H1 (cell line): ENCODE data around the gene IFNGR1. TPM values are rescaled to one million over a fixed set of nuclear protein-coding genes. Genes with fewer than 3 reads are reported as not detected.

Source experiments
- CTCF ChIA-PET: fragments of 300-600 bp; sonication (Branson Sonifier 250); formaldehyde crosslinking; loops from one replicate; lab custom pipeline; 2021; ENCODE audit not compliant: partially characterized antibody; lab: Charles Lee
- POLR2A ChIA-PET: fragments of 300-600 bp; sonication (Branson Sonifier 250); formaldehyde crosslinking; loops from one replicate; lab custom pipeline; 2021; ENCODE audit warnings: inconsistent platforms; ENCODE audit not compliant: partially characterized antibody; lab: Charles Lee
- DNase-seq, 2 experiments: peaks; one replicate each; pipeline versions ENCODE4 v3.0.0 to v3.0.0-alpha.2; 2010 to 2022; ENCODE audit warnings: low spot score in 2 of 2, low read depth in 1 of 2, mixed read lengths in 1 of 2
- FAIRE-seq: peaks from 2 replicates; lab custom pipeline; 2011; peaks lifted over from hg19 to GRCh38; lab: Jason Lieb, UNC
- H2AFZ ChIP-seq: 2 replicates; pipeline ENCODE4 v1.8.1; 2012; ENCODE audit warnings: low read length, inconsistent platforms
- H2AK5ac ChIP-seq: 2 replicates; pipeline ENCODE4 v1.6.1; 2013; ENCODE audit warnings: low read depth, low read length
- H2BK120ac ChIP-seq: replicated peaks from 2 replicates; pipeline ENCODE3; 2013; ENCODE audit warnings: low read depth, low read length, inconsistent platforms
- H2BK12ac ChIP-seq: 2 replicates; pipeline ENCODE4 v1.6.1; 2013; ENCODE audit warnings: low read depth, low read length
- H2BK15ac ChIP-seq: 2 replicates; pipeline ENCODE4 v1.6.1; 2013; ENCODE audit warnings: low read length
- H2BK20ac ChIP-seq: 2 replicates; pipeline ENCODE4 v1.6.1; 2013; ENCODE audit warnings: low read length
- H2BK5ac ChIP-seq: 2 replicates; pipeline ENCODE4 v1.6.1; 2013; ENCODE audit warnings: low read depth, low read length
- H3K14ac ChIP-seq: 2 replicates; pipeline ENCODE4 v1.6.1; 2013; ENCODE audit warnings: inconsistent platforms; ENCODE audit not compliant: insufficient read length
- H3K18ac ChIP-seq: 2 replicates; pipeline ENCODE4 v1.6.1; 2013; ENCODE audit warnings: low read length; ENCODE audit errors: extremely low read depth
- H3K23ac ChIP-seq: 2 replicates; pipeline ENCODE4 v1.6.1; 2013; ENCODE audit warnings: inconsistent platforms; ENCODE audit not compliant: insufficient read length
- H3K23me2 ChIP-seq: 2 replicates; pipeline ENCODE4 v1.6.1; 2013; ENCODE audit warnings: low read depth, low read length
- H3K27ac ChIP-seq: 2 replicates; pipeline ENCODE4 v1.6.1; 2011; ENCODE audit warnings: low read depth, low read length, inconsistent platforms
- H3K27me3 ChIP-seq, 4 experiments: replicated peaks in 1 of 4; 1 replicate in 1 of 4; 2 replicates in 3 of 4; pipeline versions ENCODE4 v1.6.1 to v1.8.1; 2011 to 2013; ENCODE audit warnings: low read length in 3 of 4, mild to moderate bottlenecking in 3 of 4, inconsistent platforms in 2 of 4, mixed read lengths in 2 of 4, moderate library complexity in 1 of 4; ENCODE audit not compliant: control insufficient read depth in 3 of 4, insufficient read depth in 3 of 4; ENCODE audit errors: extremely low read depth in 1 of 4
- H3K36me3 ChIP-seq, 4 experiments: 2 replicates each; pipeline versions ENCODE4 v1.6.1 to v1.8.1; 2011 to 2013; ENCODE audit warnings: mild to moderate bottlenecking in 4 of 4, low read length in 3 of 4, moderate library complexity in 2 of 4, control low read depth in 1 of 4, inconsistent platforms in 1 of 4; ENCODE audit not compliant: insufficient read depth in 4 of 4, control insufficient read depth in 2 of 4
- H3K4ac ChIP-seq: replicated peaks from 2 replicates; pipeline ENCODE3; 2013; ENCODE audit warnings: low read length, low read depth, mixed read lengths, inconsistent platforms; ENCODE audit not compliant: insufficient read length
- H3K4me1 ChIP-seq, 4 experiments: replicated peaks in 1 of 4; 1 replicate in 1 of 4; 2 replicates in 3 of 4; pipeline versions ENCODE4 v1.6.1 to v1.8.1; 2011 to 2013; ENCODE audit warnings: low read length in 3 of 4, inconsistent platforms in 2 of 4, mixed read lengths in 1 of 4; ENCODE audit not compliant: insufficient read depth in 4 of 4, control insufficient read depth in 3 of 4
- H3K4me2 ChIP-seq, 2 experiments: 2 replicates each; pipeline versions ENCODE4 v1.6.1 to v1.8.1; 2011 to 2013; ENCODE audit warnings: low read depth in 2 of 2, low read length in 2 of 2, control low read depth in 1 of 2, inconsistent platforms in 1 of 2, mild to moderate bottlenecking in 1 of 2; ENCODE audit not compliant: insufficient read depth in 1 of 2
- H3K4me3 ChIP-seq, 4 experiments: fragments of 200-600, 300-600 bp in 1 of 4; sonication (generic), shearing (Covaris generic), sonication (Bioruptor Twin) in 1 of 4; 2 replicates each; pipeline versions ENCODE4 v1.5.1 to v1.8.1; 2011 to 2016; ENCODE audit warnings: low read length in 4 of 4, low read depth in 3 of 4, control low read depth in 2 of 4, inconsistent platforms in 2 of 4, mild to moderate bottlenecking in 2 of 4, mixed read lengths in 1 of 4, moderate library complexity in 1 of 4; ENCODE audit not compliant: insufficient read depth in 2 of 4; ENCODE audit errors: extremely low read depth in 1 of 4
- H3K56ac ChIP-seq: replicated peaks from 2 replicates; pipeline ENCODE3; 2013; ENCODE audit warnings: low read depth, mild to moderate bottlenecking, mixed read lengths, low read length, inconsistent platforms; ENCODE audit not compliant: insufficient read length
- H3K79me1 ChIP-seq: 2 replicates; pipeline ENCODE4 v1.6.1; 2013; ENCODE audit warnings: low read depth, low read length, control low read depth
- H3K79me2 ChIP-seq, 2 experiments: 2 replicates each; pipeline versions ENCODE4 v1.6.1 to v1.8.1; 2012 to 2013; ENCODE audit warnings: low read length in 2 of 2, mild to moderate bottlenecking in 2 of 2, inconsistent platforms in 1 of 2; ENCODE audit not compliant: insufficient read depth in 2 of 2, control insufficient read depth in 1 of 2
- H3K9ac ChIP-seq, 4 experiments: replicated peaks in 1 of 4; 1 replicate in 1 of 4; 2 replicates in 3 of 4; pipeline versions ENCODE4 v1.6.1 to v1.8.1; 2011 to 2013; ENCODE audit warnings: low read depth in 3 of 4, low read length in 3 of 4, control low read depth in 2 of 4, mild to moderate bottlenecking in 2 of 4, moderate library complexity in 2 of 4, inconsistent platforms in 1 of 4; ENCODE audit errors: extremely low read depth in 1 of 4
- H3K9me3 ChIP-seq, 2 experiments: 2 replicates each; pipeline versions ENCODE4 v1.6.1 to v1.8.1; 2012 to 2013; ENCODE audit warnings: mild to moderate bottlenecking in 2 of 2, moderate library complexity in 2 of 2, control low read depth in 1 of 2, inconsistent platforms in 1 of 2, low read depth in 1 of 2, low read length in 1 of 2, mixed read lengths in 1 of 2; ENCODE audit not compliant: insufficient read depth in 2 of 2
- H4K20me1 ChIP-seq, 2 experiments: replicated peaks in 1 of 2; 2 replicates each; pipeline versions ENCODE3 to v1.8.1; 2011 to 2013; ENCODE audit warnings: inconsistent platforms in 2 of 2, low read length in 2 of 2, mild to moderate bottlenecking in 1 of 2; ENCODE audit not compliant: insufficient read depth in 2 of 2, control insufficient read depth in 1 of 2
- H4K5ac ChIP-seq: 2 replicates; pipeline ENCODE4 v1.6.1; 2013; ENCODE audit warnings: low read length, low read depth, mixed read lengths, inconsistent platforms; ENCODE audit not compliant: insufficient read length
- H4K8ac ChIP-seq: 2 replicates; pipeline ENCODE4 v1.8.0; 2013; ENCODE audit warnings: mild to moderate bottlenecking, moderate library complexity, low read length, inconsistent platforms; ENCODE audit not compliant: insufficient read depth; ENCODE audit errors: extremely low read depth
- H4K91ac ChIP-seq: replicated peaks from 2 replicates; pipeline ENCODE3; 2013; ENCODE audit warnings: low read length, mixed read lengths, inconsistent platforms; ENCODE audit not compliant: insufficient read length
- CHD1 ChIP-seq: IDR thresholded peaks from 2 replicates; pipeline ENCODE4 v1.6.1; 2012; ENCODE audit warnings: low read depth, low read length, improper control_type of control experiment
- CHD2 ChIP-seq: IDR thresholded peaks from 2 replicates; pipeline ENCODE4 v1.6.1; 2012; ENCODE audit warnings: low read length, improper control_type of control experiment
- GTF2F1 ChIP-seq: IDR thresholded peaks from 2 replicates; pipeline ENCODE4 v1.6.1; 2012; ENCODE audit warnings: low read depth, low read length, improper control_type of control experiment, borderline replicate concordance
- HDAC6 ChIP-seq: IDR thresholded peaks from one replicate; pipeline ENCODE4 v1.7.1; 2012; ENCODE audit warnings: low read depth, mild to moderate bottlenecking, inconsistent platforms, low read length, moderate library complexity
- KDM4A ChIP-seq: IDR thresholded peaks from one replicate; pipeline ENCODE4 v1.7.1; 2012; ENCODE audit warnings: low read depth, mild to moderate bottlenecking, moderate library complexity, low read length, inconsistent platforms; ENCODE audit not compliant: severe bottlenecking
- KDM5A ChIP-seq: fragments of 200-600 bp; IDR thresholded peaks from 2 replicates; pipeline ENCODE4 v1.7.1; 2012; ENCODE audit warnings: mild to moderate bottlenecking, low read length, inconsistent platforms, mixed read lengths
- MAFK ChIP-seq: IDR thresholded peaks from 2 replicates; pipeline ENCODE4 v1.6.1; 2012; ENCODE audit warnings: low read depth, mild to moderate bottlenecking, improper control_type of control experiment, low read length
- RXRA ChIP-seq: IDR thresholded peaks from 2 replicates; pipeline ENCODE4 v1.6.1; 2011; ENCODE audit warnings: low read depth, mild to moderate bottlenecking, low read length, moderate library complexity; ENCODE audit not compliant: insufficient read depth
- SAP30 ChIP-seq: fragments of 300-600 bp; sonication (generic); IDR thresholded peaks from 2 replicates; pipeline ENCODE4 v1.7.1; 2012; ENCODE audit warnings: low read length, moderate library complexity, mild to moderate bottlenecking, inconsistent platforms; ENCODE audit not compliant: insufficient read depth, insufficient replicate concordance
- SIN3A ChIP-seq, 2 experiments: IDR thresholded peaks in 1 of 2; conservative IDR thresholded peaks in 1 of 2; 2 replicates each; pipeline ENCODE4 v1.6.1; 2011 to 2012; ENCODE audit warnings: low read length in 2 of 2, improper control_type of control experiment in 1 of 2, low read depth in 1 of 2, mild to moderate bottlenecking in 1 of 2
- SIRT6 ChIP-seq: IDR thresholded peaks from one replicate; pipeline ENCODE4 v1.7.1; 2012; ENCODE audit warnings: low read length, inconsistent platforms
- SIX5 ChIP-seq: IDR thresholded peaks from 2 replicates; pipeline ENCODE4 v1.6.1; 2011; ENCODE audit warnings: mild to moderate bottlenecking, low read depth, low read length
- SP2 ChIP-seq: IDR thresholded peaks from 2 replicates; pipeline ENCODE4 v1.6.1; 2012; ENCODE audit warnings: mild to moderate bottlenecking, low read length, inconsistent platforms
- WGBS, 2 experiments: shearing (Covaris generic) in 1 of 2; methylation state at CpG; one replicate each; pipeline versions ENCODE4 v1.1.6 to v1.1.7; 2013 to 2015; ENCODE audit warnings: low lambda C conversion rate in 2 of 2, mixed read lengths in 2 of 2, inconsistent platforms in 1 of 2, low coverage in 1 of 2, missing lambda C conversion rate in 1 of 2; ENCODE audit not compliant: insufficient replicate concordance in 2 of 2, insufficient coverage in 1 of 2, insufficient read length in 1 of 2; ENCODE audit errors: extremely low coverage in 1 of 2, missing lambda C conversion rate in 1 of 2; 5-methylcytosine and 5-hydroxymethylcytosine counted together
- polyA plus RNA-seq, 7 experiments: library from polyadenylated mRNA; depleted of rRNA in 3 of 7; stranded (reverse) in 5 of 7; unstranded in 2 of 7; fragments of >200 nt in 5 of 7; fragments of 200-250 nt in 2 of 7; gene quantifications; 1 replicate in 5 of 7; 2 replicates in 1 of 7; 4 replicates in 1 of 7; pipeline versions ENCODE4 v1.2.1 to v1.2.3, GENCODE V29; 2011 to 2013; ENCODE audit warnings: missing spikeins in 2 of 7, mixed read lengths in 2 of 7
- total RNA-seq: library from RNA; stranded (reverse); fragmentation: NEBNext Ultra II Directional; extraction: Animal tissue kit (Norgen Biotek cat#: 25700); gene quantifications from 2 replicates; pipeline ENCODE4 v1.2.1, GENCODE V29; 2021
- TF ChIP-seq, protein P1 (sequence below): IDR thresholded peaks from 2 replicates; pipeline ENCODE4 v1.6.1; 2012; ENCODE audit warnings: inconsistent platforms

The IFNGR1 gene
- total and polyA plus RNA-seq, 2 of the 8 experiments (the other 6 are each of a cell fraction or from before 2014, with no cell fraction given), result 9.7 to 20.9 TPM

GRCh38 chr6:137175868-137176245 is 43.3 kb downstream of the IFNGR1 start:
- no peak overlapping the region for H3K4me3 ChIP-seq
- no peak overlapping the region for H2AFZ ChIP-seq
- H3K36me3 ChIP-seq, result peaks cover 0 to 3% (median 0%) of the 10 kb centered on the region in 4 experiments; a peak in 3 of 8 replicates
- H2BK20ac ChIP-seq, result no peak overlapping the region
- no peaks in the 10 kb centered on the region for H3K79me1 ChIP-seq
- no peak overlapping the region for H2BK120ac ChIP-seq
- H3K23ac ChIP-seq, result no peak overlapping the region
- no peak overlapping the region for H3K4ac ChIP-seq
- H2BK15ac ChIP-seq, result no peak overlapping the region
- H3K14ac ChIP-seq, result no peak overlapping the region
- H3K27ac ChIP-seq, result no peak overlapping the region
- H3K27me3 ChIP-seq, result no peaks in the 10 kb centered on the region
- no peak overlapping the region for H4K91ac ChIP-seq
- peaks cover 0 to 6% (median 3%) of the 10 kb centered on the region in 4 experiments; a peak in 3 of 7 replicates for H3K4me1 ChIP-seq
- H4K8ac ChIP-seq, result no peak overlapping the region
- H3K79me2 ChIP-seq, result no peaks in the 10 kb centered on the region
- H3K9ac ChIP-seq, result no peak overlapping the region
- peaks cover 16 to 18% of the 10 kb centered on the region in 2 experiments for H3K9me3 ChIP-seq
- no peak overlapping the region for H2BK12ac ChIP-seq
- ChIA-PET POLR2A (interaction anchor here (1.2 kb wide), 1 partner anchor 36 kb away, joined by 3 read pairs; no protein-coding TSS in a partner anchor), CTCF (no interaction called here)
- FAIRE-seq (no peak), DNase-seq (no peak)
- H4K5ac ChIP-seq, result no peak overlapping the region
- no peak overlapping the region for H2BK5ac ChIP-seq
- no peak overlapping the region for H3K56ac ChIP-seq
- no peak overlapping the region for H3K4me2 ChIP-seq
- H3K23me2 ChIP-seq, result no peaks in the 10 kb centered on the region
- no peak overlapping the region for H3K18ac ChIP-seq
- H4K20me1 ChIP-seq, result no peaks in the 10 kb centered on the region
- H2AK5ac ChIP-seq, result no peak overlapping the region
- 100% methylated on average over 1 of the region's 1 CpG; no CpG with 5 or more reads in 1 of the 2 experiments for WGBS, 2 experiments
- TF ChIP-seq KDM5A (no peak), CHD1 (no peak), SIX5 (no peak), RXRA (no peak), SIN3A (conservative IDR thresholded peaks at IDR 0.05 in 1 of 2, IDR thresholded peaks at IDR 0.05 in 1 of 2; ENCODE audit: low read depth in 1 of 2, low read length in 2 of 2) (no peak), CHD2 (no peak), HDAC6 (no peak), KDM4A (no peak), SIRT6 (no peak), MAFK (no peak), SP2 (no peak), SAP30 (no peak), GTF2F1 (no peak)
- TF ChIP-seq, protein P1, sequence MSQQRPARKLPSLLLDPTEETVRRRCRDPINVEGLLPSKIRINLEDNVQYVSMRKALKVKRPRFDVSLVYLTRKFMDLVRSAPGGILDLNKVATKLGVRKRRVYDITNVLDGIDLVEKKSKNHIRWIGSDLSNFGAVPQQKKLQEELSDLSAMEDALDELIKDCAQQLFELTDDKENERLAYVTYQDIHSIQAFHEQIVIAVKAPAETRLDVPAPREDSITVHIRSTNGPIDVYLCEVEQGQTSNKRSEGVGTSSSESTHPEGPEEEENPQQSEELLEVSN, result no peak
